Activated T-cell treated with anti-CD3 and anti-CD28 coated beads for 24 hours (primary cell): ENCODE data around the gene SMURF1.
"Not testable (repeated sequence)": the region's sequence is repeated elsewhere in the genome, so short reads cannot be mapped to it uniquely, and the experiment has no call there.

ENCODE experiments used
- DNase-seq: peaks from one replicate; pipeline ENCODE4 v3.0.0-alpha.2; 2020; ENCODE audit warnings: low read depth

The SMURF1 gene

DNA sequence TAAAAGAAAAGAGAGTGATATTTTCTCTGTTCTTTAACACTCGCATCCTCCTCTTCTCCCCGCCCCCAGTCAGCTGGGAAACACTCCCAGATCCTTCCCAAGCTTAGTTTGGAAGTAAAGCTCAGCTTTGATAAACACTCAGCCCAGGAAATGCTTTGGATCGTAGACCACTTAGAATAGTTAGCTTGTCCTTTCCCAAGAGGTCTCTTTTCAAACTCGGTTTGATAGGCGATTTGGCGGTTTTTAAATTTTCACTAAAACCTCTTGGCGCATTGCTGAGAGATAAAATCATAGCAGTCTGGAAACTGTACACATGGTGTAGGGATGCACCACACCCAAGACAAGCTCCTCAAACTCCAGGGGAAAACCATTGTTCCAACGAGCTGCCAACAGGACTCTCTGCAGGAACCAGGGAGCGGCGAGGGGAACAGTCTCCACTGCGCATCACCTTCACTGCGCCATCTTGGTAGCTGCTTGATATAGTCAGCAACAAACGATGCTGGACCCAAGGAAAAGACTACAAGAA lies 22.3 kb downstream of the SMURF1 start:
- DNase-seq: no peak

DNA sequence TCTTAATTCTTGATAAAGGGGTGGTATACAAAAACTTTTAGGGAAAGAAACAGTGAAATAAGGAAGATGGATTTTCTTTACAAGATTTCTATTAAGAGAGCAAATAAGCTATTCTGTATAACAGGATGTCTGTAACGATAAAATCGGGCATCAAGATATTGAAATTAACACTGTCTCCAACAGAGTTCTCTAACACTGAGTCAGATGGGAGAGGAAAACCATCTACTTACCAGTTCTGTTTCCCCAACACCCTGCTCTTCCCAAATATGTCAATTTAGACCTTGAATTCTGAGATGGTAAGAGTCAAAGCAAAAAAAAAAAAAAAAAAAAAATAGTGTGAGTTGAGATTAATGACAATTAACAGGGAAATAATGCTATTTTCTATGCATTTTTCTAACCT lies 23.0 kb downstream of the SMURF1 start:
- DNase-seq: no peak

DNA sequence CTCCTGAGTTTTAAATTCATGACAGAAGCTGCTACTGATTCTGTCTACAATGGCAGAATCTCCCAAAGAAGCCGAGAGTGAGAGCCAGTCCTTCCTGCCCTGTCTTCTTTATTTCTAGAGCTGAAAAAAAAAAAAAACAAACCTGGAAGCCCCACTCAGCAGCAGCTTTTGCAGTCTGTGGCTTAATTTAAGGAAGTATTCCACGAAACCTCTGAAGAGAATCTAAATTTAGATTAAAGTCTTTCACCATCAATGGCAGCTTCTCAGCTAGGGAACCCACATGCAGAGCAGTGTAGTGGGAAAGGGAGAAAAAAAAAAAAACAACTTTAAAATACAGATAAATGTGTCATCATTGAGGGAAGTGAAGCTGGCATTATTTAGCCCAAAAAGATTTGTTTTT lies 23.4 kb downstream of the SMURF1 start:
- DNase-seq: no peak

DNA sequence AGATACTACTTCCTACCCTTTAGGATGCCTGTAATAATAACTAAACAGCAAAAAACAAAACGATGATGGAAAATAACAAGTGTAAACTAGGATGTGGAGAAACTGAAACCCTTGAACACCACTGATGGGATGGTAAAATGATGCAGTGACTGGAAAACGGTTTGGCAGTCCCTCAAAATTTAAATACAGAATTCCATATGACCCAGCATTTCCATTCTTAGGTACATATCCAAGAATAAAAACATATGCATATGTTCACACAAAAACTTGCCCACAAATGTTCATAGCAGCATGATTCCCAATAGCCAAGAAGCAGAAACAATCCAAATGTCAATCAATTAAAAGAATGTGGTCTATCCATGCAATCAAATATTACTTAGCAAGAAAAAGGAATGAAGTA lies 25.8 kb downstream of the SMURF1 start:
- DNase-seq: no peak

DNA sequence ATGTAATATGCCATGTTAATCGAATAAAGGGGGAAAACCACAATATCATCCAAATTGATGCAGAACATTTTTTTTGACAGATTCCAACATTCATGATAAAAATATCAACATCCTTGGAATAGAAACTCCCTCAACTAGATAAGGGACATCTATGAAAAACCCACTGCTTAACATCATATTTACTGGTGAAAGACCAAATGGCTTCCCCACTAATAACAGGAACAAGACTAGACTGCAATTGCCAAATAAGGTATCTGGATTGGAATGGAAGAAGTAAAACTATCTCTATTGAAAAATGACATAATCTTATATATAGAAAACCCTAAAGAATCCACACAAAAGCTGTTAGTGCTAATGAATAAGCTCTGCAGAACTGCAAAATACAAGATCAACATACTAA lies 27.8 kb downstream of the SMURF1 start:
- no peak for DNase-seq

DNA sequence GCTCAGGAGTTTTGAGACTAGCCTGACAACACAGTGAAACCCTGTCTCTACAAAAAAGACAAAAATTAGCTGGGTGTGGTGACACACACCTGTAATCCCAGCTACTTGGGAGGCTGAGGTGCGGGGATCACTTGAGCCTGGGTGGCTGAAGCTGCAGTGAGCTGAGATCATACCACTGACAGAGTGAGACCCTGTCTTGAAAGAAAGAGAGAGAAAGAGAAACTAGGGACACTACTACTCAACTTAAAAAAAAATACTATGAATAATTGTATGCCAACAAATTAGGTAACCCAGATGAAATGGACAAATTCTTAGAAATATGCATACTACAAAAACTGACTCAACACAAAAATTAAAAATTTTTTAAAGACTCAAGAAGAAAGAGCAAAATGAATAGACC lies 28.5 kb downstream of the SMURF1 start:
- no peak for DNase-seq

DNA sequence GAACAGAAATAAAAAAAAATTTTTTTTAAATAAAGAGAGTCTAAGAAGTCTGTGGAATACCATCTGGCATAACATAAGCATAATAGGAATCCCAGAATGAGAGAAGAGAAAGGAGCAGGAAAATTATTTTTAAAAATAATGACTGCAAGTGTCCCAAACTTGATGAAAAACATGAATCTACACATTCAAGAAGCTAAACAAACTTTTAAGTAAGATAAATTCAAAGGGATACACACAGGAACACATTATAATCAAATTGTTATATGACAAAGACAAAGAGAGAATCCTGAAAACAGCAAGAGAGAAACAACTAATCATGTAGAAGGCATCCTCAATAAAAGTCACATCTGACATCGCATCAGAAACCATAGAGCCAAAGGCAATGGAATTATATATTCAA lies 30.9 kb downstream of the SMURF1 start:
- no peak for DNase-seq

DNA sequence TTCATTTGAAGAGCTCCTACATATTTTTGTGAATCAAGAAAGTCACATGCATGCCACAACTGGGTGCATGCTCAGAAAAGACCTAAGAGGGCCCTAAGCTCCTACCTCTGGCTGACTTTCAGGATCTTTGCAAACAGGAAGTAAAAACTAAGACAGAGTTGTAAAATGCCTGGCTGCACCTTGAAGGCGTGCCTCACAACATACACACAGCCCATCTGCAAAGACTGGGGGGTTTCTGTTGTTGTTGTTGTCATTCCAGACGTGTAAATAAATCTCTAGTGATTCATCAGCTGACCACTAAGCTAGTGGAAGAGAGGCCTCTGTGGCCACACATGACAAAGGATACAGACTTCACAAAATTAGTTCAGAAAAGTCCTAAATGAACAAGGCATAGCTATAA lies 31.8 kb downstream of the SMURF1 start:
- no peak for DNase-seq

DNA sequence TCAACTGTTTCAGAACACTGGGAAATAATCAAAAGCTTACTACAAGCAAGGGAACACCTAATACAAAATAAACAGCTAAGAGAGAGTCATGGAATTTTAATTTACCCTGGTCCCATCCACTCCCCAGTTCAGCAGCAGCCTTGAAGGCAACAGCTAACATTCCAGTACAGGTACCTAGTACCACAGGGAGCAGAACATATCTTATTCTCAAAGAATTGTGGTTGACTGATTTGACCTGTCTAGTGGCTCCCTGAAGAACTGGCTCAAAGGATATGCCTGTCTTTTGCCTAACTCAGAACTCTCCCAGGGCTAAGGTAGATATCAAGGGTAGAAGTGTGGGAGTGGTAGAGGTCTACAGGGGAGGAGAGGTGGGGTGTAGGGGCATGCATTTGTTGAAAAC lies 32.3 kb downstream of the SMURF1 start:
- DNase-seq: no peak

DNA sequence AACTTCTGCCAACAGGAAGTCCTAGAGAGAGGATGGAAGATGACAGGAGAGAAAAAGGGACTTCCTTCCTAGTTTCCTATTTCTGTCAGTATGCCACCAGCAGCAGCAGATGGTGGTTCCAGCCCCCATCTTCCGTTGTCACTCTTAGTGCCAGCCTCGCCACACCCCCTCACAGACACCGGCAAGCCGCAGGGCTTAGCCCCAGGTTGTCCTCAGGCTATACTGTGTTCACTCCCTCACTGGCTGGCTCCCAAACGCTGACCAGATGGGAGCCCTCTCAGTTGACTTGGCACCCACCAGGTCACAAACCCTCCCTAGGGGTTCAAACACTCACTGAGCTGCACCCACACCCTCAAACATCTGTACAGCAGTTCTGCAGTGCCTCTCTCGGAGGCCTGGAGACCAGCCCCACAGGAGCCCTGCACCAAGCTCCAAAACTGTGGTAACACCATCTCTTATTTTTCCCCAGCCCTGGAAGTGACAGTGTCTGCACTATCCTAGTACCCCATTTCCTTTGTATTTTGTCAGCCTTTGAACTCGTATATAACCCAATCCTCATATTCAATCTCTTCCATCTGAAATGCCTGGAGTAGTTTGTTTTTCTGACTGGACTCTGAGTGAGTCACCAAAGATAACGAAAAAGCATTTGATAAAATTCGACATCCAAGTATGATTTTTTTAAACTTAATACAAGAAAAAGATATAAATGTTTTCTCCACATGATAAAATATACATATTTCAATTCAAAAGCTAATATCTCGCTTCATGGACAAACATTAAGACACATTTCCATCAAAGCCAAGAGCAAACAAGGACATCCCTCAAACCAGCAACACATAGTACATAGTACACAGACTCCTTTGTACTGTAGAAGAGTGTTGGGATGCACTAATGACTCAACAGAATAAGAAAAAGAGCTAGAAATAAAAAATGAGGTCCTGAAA lies 34.5 kb downstream of the SMURF1 start:
- no peak for DNase-seq

DNA sequence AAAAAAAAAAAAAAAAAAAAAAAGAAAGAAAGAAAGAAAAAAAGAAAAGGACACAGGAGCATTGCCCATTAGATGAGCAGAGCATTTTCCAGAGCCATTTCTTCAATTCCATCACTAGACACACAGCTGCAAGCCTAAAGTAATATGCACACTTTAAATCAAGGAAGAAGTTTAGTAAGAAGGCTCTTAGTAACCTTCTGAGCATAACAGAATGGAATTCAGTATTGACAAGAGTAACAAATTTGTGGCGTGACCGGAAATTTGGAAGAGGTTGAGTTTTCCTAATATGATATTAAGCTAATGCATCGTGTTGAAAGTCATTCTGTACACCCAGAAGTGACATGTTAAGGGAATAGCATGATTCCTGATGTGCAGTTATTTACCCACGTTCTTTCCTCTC lies 35.3 kb downstream of the SMURF1 start:
- DNase-seq: no peak

DNA sequence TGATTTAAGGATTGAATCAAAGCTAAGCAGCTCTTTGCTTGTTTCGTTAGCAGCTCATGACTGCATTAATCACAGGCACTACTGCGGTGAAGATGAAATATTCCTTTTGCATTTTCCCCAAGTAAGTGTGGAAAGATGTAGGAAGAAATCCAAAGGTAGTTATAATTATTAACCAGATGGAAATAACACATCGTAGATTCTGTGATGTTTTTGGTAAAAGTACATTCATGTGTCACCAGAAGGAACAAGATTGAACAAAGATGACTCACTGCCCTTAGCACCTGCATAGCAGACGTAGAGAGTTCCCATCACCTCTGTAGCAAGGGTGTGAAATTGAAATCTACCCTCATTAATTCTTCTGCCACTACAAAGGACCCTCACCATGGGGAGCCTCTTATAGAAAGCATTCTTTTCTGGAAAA lies 37.1 kb downstream of the SMURF1 start:
- no peak for DNase-seq

DNA sequence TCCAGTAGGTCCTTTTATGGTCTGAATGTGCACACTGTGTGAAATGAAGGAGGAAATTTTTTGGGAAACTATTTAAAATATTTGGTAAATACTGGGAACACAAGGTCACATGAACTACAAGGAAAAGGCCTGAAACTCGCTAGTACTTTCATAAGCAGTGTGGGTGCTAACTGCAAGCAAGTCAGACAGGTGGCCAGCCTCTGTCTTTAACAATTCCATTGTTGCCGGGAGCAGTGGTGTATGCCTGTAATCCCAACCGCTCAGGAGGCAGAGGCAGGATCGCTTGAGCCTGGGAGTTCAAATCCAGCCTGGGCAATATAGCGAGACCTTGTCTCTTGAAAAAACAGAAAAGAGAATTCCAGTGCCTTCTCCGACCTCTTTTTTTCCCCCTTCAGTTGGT lies 37.5 kb downstream of the SMURF1 start:
- DNase-seq: no peak

DNA sequence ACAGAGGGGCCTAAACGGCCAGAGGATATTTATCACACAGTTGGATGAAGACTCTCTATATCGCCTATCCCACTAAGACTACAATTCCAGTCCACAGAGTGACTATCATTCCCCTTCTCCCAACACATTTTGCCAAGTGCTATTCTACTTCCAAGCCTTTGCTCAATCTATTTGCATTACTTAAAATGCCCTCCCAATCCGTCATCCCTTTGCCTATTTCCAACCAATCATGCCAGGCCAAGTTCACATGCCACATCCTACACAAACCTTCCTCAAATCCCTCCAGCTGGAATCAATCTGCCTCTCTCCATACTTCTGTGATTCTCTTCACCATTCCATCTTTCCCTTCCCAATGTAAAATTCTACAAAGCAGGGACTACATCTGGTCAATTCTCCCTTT lies 38.2 kb downstream of the SMURF1 start:
- DNase-seq: no peak

DNA sequence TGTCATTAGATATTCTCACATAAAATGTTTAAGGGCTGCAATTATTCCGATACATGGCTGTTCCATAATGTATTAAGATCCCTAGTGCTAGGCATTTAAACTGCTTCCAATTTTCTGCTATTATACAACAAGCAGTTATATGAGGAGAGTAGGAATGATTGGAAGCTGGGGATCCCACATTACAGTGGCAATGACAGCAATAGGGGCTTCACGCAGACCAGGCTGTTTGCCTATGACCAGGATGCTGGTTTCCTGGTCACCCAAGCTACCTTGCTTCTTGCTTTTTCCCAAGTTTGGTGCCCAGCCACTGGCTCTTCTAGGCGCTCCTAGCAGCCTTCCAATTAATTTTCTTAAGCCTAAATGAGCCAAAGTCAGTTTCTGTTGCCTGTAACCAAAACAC lies 39.3 kb downstream of the SMURF1 start:
- DNase-seq: no peak

DNA sequence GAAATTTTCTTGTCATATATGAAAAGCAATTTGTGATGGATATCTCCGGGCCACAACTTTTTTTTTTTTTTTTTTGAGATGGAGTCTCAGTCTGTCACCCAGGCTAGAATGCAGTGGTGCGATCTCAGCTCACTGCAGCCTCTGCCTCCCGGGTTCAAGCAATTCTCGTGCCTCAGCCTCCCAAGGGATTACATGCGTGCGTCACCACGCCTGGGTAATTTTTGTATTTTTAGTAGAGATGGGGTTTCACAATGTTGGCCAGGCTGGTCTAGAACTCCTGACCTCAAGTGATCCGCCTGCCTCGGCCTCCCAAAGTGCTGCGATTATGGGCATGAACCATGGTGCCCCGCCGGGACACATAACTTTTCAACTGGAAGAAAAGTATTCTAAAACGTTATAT lies 40.1 kb downstream of the SMURF1 start:
- not testable (repeated sequence) for DNase-seq

DNA sequence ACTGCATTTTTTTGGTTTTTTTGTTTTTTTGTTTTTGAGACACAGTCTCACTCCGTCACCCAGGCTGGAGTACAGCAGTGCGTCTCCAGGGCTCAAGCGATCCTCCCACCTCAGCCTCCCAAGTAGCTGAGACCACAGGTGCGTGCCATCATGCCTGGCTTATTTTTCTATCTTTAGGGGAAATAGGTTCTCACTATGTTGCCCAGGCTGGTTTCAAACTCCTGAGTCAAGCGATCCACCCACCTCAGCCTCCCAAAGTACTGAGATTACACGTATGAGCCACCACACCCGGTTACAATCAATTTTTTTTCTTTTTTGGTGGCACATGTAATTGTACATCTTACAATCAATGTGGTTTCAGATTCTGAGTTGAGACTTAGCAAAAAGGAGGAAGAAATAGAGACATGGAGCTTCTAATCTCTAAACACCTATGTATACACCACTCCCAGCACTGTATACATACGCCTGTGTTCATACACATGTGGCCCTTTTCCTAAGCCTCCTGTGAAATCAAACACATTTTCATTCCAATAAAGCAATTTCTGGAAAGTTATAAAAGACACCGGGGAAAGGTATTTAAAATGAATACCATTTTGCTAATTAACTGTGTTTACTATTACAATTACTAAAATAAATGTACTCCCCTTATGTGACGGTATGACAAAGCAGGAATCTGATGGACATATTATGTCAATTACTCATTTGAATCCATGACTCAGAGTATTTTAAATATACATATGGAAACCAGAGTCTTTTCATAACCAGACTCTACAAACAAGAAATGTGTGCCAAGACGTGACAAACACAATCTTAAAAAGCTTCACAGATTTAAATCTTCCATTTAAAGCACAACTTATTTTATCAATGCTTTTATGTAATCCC lies 40.9 kb downstream of the SMURF1 start:
- no peak for DNase-seq

DNA sequence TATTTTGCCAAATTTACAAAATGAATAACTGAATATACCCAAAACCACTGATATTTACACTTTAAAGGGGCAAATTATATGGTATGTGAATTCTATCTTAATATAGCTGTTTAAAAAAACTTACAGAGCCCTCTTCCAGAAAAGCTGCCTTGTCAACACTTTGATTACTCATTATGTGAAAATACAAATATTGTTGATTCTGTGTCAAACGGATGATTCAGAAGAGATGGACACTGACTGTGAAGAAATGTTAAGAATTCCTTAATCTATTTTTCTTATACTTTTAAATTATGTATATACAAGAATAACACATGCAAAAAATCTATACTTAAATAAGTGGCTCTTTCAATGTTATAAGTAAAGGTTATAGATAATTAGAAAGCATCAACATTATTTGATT lies 41.5 kb downstream of the SMURF1 start:
- no peak for DNase-seq

DNA sequence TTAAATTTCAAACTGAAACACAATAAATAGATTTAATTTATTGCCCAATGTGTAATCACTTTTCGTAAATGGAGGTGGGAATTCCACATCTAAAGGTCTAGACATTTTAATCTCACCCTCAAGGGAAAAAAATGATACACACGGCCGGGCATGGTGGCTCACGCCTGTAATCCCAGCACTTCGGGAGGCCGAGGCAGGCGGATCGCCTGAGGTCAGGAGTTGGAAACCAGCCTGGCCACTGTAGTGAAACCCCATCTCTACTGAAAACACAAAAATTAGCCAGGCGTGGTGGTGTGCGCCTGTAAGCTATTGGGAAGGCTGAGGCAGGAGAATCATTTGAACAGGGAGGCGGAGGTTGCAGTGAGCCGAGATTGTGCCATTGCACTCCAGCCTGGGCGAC lies 42.4 kb downstream of the SMURF1 start:
- DNase-seq: not testable (repeated sequence)

DNA sequence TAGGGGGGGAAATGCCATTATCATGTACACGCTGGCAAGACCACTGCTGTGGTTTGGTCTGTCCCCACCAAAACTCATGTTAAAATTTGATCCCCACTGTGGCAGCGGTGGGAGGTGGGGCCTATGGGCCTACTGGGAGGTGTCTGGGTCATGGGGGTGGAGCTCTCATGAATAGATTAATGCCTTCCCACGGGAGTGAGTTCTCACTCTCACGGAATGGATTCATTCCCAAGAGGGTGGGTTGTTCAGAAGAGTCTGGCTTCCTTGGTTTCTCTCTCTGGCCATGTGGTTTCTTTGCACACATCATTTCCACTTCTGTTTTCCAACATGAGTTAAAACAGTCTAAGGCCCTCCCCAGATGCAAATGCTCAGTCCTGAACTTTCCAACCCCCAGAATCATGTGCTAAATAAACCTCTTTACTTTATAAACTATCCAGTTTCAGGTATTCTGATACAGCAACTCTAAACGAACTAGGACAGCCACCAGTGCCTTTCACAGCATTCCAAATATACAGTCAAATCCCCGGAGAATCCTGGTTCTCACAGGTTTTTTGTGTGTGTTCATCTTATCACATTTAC lies 44.3 kb downstream of the SMURF1 start:
- no peak for DNase-seq

DNA sequence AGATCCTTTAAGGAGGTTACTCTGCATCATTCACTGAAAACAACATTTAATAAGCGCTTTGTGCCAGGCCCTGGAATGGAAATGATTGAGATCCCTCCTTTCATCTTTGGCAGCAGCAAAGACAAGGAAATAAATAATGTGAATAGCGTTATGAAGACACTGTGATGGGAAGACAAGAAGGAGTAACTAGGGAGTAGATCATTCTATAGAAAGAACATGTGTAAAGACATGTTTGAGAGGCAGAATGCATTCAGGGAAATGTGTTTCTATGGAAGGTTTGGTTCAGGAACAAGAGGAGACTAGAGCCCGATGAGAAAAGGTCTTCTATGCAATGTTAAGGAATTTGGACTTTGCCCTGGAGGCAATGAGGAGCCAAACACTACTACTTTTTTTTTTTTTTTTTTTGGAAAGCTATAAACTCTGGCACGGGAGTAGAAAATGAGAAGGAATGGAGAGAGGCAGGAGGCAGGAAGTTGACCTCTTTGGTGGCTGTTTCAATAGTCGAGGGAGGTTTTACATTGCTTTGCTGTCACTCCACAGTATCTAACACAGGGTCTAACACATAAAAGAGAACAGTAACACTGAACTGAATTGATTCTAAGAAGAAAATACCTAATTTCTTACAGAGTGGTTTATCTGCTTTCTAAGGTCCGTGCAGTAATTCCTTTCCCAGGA lies 44.9 kb downstream of the SMURF1 start:
- DNase-seq: no peak

DNA sequence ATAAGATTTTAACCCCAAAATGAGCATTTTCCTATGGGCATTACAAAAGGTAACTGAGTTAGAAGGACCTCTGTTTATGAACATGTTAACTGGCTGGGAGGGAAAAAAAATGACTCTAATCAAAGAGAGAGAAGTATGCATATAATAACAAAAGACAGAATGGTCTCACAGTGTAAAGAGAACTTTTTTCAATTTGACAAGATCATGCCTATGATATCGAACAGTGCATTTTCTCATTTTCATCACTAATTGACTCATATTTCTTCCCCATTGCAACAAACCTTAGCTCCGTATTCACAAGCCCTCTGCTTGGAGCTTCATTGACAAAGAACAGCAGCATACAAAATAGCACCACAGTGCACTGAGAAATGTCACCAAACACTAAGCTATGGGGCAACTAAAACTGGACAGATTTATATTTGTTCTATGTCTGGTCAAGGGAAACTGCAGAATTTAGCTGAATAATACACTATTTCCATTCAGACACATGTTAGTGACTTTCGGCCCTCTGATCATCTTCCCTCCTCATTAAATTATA lies 45.6 kb downstream of the SMURF1 start:
- no peak for DNase-seq
